Fibroblast of skin of left biceps (primary cell): Measurements from ENCODE around the gene TRIM21.
"Not testable (repeated sequence)": the region's sequence is repeated elsewhere in the genome, so short reads cannot be mapped to it uniquely, and the experiment has no call there.

Experiments used
- DNase-seq, 2 experiments: peaks; one replicate each; pipeline ENCODE4 v3.0.0-alpha.2; 2013; ENCODE audit warnings: low read depth in 2 of 2

TRIM21 gene

DNA sequence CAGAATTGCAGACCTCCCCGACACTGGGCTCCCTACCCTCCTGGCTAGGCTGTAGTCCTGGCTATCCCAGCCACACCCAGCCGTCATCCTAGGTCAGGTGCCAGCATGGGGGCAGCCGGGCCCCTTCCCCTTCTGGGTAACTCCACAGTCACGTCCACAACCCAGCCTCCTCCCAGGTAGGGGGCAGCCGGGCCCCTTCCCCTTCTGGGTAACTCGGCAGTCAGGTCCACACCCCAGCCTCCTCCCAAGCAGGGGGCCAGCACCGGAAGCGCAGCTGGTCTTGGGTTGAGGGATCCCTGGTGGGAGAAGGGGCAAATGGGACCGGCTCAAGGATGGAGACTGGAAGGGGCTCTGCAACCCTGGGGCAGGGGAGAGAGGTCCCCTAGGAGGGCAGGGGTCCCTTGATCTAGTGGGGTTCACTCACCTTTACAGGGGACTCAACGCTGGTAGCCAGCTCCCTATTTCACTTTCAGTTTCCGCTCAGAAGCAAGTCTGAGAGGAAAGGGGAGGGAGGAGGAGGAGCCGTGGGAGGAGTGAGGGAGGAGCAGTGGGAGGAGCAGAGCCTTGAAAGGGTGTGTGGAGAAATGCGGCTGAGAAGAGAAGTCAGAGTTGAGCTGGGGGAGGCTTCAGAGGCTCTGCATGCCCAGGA is at the start of gene TRIM21:
TRIM21 (minus strand) TSS at position 494 of the 649 bp plus-strand sequence. CDS start 3,293 bp downstream, outside the sequence.
- DNase-seq, result peak; percentile 28 to 33

DNA sequence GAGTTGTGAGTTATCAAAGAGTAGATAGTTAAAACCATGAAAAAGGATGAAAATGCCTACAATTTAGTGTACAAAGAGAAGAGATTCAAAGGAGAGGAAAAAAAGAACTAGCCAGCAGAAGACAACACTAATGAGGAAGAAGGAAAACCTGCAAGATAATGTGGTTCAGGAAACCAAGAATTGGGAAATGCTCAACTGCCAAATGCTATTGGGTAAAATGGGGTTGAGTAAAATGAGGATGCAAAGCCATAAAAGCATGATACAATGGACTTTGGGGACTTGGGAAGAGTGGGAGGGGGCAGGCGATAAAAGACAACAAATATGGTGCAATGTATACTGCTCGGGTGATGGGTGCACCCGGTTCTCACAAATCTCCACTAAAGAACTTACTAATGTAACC is 48.0 kb upstream of the TRIM21 start:
- DNase-seq, result no peak

DNA sequence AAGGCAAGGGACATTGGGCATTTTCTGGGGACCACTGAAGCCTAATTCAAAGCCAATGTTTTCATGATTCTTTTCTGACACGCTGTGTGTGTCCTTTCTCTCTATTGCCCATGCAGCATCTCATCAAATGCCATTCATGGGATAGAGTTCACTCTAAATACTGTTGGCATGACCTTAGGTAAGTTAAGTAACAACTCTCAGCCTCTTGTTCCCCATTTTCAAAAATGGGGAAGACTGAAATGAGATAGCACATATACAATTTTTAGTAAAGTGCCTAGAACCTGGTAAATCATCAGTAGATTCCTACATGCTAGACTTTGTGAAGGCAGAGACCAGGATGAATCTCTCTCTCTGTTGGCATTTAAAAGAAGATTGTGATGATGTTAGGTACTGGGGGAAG is 42.9 kb upstream of the TRIM21 start:
- DNase-seq, result no peak

DNA sequence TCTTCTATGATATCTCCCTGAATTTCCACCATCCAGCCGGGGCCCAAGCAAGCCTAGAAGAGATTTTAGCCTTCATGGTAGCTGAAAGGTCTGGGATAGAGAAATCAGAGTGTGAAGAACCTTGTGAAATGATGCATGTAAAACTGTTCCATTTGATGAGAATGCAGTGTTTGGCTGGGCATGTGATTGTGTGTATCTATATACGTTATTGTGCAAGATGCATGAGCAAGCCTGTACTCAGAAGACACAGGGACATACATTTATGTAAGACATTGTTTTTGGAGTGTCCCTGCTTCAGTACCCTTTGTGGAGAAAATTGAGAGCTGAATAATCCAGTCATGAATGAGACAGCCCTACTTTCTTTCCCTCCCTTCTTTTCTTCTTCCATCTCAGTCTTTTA is 40.4 kb upstream of the TRIM21 start:
- no peak for DNase-seq

DNA sequence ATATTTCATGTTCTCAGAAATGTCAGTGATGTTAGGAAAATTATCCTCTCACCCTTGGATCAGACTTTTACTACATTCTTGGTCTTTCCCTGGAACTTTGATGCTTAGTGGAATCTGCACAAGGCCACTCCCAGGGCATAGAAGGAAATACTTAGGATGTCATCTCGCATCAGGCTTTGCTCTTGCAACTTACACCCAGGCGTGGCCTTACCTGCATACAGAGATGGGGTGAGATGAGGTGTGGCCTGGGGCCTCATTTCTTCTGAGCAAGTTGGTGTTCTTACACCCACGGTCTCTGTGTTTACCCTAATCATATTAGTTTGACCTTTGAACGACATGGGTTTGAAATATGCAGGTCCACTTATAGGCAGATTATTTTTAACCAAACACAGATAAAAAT is 36.5 kb upstream of the TRIM21 start:
- no peak for DNase-seq

DNA sequence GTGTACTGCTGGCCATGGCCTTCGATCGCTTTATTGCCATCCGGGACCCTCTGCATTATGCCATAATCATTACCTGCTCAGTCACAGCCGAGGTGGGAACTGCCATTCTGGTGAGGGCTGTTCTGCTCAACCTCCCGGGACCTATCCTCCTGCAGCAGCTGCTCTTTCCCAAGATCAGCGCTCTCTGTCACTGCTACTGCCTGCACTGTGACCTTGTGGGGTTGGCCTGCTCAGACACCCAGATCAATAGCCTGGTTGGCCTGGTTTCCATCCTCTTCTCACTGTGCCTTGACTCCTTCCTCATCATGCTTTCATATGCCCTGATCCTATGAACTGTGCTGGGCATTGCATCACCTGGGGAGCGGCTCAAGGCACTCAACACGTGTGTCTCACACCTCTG is 24.9 kb upstream of the TRIM21 start:
- DNase-seq, result no peak

DNA sequence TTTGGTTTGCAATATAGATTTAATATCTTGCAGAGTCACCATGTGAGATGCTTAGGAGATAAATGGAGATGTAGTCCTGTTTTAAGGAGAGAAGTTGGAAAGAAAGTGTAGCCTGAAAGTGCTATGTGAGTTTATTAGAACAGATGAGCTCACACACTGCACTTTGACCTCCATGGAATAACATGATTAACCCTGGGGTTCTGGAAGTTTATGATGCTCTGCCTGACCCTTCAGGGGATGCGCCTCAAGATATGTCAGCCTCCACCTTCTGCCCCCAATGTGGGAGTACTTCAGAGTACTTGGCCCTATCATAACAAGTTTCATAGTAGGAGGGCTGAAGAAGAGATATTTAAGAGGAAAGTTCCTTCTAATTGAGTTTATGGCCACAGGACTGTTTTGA is 23.3 kb upstream of the TRIM21 start:
- DNase-seq, result no peak

DNA sequence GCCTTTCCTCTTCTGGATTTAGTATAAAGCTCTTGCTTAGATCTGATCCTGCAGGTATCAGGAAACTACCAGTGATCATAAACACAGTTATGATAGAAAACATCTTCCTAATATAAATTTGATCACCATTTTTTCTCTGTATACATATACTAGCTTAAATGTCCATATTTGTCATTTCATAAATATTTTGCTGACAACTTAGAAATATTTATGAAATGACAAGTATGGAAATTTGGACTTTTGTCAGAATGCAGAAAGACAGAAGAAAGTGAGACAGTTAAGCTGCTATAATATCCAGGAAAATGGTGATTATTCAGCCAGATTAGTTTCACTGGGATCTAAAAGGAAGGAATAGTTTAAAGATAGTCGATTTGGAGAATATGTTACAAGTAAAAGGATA is 22.8 kb upstream of the TRIM21 start:
- DNase-seq, result no peak

DNA sequence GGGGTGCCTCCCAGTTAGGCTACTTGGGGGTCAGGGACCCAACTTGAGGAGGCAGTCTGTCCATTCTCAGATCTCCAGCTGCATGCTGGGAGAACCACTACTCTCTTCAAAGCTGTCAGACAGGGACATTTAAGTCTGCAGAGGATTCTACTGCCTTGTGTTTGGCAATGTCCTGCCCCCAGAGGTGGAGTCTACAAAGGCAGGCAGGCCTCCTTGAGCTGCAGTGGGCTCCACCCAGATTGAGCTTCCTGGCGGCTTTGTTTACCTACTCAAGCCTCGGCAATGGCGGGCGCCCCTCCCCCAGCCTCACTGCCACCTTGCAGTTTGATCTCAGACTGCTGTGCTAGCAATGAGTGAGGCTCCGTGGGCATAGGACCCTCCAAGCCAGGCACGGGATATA is 12.7 kb upstream of the TRIM21 start:
- not testable (repeated sequence) for DNase-seq

DNA sequence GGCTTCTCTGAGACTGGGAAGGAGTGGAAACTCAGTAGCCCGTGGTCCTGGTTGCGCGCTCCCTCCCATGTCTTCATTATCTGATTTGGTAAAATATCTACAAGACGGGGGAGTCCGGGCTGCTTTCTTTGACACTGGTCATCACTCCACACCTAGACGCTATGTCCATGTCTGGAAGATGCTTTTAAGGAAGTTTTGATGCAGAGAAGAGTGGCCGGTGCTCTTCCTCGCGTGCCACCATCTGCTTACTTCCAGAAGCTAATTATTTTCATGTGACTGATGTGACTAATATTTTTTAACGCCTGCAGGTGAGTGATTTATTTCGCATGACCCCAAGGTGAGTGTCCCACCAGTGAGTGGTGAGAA is 339 bp upstream of the TRIM21 start:
- no peak for DNase-seq

DNA sequence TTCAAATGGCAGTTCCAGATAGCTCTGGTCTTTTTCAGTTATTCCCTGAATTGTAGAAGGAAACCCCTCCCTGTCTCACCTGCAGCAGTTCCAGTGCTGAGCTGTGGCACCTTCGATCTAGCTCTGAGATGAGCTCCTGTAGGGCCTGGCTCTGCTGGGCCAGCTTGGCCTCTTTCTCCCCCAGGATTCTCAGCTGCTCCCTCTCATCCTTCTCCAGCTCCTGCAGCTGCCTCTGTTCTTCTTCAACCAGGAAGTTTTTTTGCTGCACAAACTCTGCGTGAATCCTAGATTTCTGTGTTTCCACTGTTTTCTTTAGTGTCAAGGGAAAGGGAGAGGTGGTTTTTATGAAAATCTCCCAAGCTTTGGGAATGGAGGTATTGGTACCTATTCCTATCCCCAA is 5.3 kb downstream of the TRIM21 start:
- DNase-seq, result no peak

DNA sequence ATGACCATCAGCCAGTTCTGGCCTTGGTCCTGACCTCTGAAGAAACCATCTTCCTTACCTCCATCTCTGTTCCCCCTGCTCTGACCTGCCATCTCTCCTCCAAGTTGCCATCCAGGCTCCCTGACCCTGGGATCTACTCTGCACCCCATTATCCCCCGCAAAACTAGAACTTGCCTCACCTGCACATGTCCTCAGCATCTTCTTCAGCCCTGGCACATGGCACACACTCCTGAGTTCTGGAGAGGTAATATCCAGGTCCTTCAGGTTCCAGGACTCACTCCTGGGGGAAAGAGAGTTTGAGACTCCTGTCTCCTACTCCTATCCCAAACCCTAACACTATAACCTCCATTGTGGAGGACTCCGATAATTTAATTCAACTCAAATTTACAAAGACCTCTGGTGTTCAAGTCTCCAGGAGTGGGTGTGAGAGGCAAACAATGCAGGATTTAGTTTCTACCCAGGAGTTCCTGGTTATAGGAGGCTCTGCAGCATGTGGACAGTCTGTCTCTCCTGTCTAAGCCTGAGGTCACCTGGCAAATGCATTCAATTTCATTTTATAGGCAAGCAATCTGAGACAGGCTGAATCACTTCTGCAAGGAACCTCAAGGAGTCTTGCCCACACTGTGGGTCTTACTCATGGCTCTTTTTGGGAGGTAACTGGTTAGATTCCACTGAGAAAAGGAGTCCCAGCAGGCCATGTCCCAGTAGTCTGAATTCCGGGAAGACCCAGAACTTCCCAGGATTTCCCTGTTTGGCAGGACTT is 7.3 kb downstream of the TRIM21 start:
- DNase-seq, result no peak

DNA sequence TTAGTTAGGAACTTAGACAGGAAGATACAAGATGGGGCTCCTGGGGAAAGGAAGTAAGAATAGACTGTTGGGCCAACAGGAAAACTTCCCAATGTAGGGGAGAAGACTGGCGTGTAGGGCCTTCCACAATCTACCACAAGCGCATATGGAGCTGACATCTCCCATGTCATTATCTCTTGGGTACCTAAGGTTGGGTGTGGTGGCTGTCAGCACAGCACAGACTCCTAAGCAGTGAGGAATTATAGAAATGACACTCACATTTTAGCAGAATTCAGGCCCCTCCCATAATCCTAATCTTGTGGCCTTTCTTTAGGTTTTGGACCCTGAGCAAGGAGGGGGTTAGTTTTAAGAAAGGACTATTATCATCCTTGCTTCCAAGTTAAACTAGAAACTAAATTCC is 11.6 kb downstream of the TRIM21 start:
- no peak for DNase-seq

DNA sequence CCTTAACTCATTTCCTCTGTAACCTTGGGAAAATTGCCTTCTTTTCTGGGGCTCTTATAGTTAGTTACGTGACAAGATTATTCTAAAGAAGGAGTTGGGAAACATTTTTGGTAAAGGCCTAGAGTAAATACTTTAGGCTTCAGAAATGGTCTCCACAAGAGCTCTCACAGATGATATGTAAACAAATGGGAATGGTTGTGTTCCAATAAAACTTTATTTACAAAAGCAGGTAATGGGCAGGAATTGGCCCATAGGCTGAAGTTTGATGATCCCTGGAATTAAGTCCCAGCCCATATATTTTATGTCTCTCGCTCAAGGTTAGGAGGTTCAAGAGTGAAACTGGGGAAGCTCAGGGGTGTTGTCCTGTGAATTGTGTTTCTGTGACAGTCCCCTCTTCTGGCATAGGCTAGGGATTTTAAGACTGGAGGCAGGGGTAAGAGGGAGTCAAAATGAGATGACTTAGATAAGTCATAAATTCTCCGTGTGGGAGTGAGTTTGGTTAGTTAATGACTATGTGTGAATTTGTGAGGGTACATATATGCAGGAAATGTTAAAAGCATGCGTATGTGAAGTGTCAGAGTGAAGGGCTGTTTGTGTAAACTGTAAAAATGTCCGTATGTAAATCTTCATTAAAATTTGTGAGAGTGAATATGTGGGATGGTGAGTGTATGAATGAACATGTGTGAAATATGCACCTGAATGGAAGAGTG is 17.9 kb downstream of the TRIM21 start:
- no peak for DNase-seq

DNA sequence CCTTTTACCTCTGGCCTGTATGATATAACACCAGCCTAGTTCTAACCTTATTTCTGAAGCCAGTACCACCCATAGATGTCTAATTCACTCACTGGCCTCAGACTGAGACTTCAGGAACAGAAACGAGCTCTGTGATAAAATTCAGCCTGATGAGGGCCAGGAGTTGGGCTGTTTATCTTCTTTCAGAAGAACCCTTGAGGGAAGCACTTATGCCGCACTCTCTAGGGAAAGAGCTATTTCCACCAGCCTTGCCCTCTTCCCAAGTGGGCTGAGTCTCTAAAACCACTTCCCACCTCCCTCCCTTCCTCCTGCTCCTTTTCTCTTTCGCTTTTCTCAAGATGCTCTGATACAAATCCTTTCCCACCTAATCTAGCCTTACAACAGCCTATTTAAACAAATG is 23.3 kb downstream of the TRIM21 start:
- no peak for DNase-seq

DNA sequence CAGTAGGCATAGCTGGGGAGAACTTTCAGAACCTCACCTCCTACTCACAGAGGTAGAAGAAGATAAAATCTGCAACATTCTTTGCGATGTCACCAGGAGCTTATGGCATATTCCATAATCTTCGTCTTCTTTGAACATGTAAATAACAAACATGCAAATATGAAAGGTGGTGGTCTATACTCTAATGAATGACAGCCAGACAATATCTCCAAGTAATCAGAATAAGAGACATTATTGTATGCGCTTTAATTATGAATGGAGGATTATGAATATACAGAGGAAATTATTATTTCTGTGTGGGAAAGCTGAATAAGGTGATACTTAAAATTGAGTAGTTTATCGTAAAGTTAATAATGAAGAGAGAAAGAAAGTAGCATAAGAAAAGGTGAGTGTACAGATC is 25.2 kb downstream of the TRIM21 start, which contains the start of gene OR52B4:
OR52B4 (minus strand) TSS at position 101 of the 400 bp plus-strand sequence; CDS start at position 10, 91 bp downstream.
- DNase-seq, result no peak

DNA sequence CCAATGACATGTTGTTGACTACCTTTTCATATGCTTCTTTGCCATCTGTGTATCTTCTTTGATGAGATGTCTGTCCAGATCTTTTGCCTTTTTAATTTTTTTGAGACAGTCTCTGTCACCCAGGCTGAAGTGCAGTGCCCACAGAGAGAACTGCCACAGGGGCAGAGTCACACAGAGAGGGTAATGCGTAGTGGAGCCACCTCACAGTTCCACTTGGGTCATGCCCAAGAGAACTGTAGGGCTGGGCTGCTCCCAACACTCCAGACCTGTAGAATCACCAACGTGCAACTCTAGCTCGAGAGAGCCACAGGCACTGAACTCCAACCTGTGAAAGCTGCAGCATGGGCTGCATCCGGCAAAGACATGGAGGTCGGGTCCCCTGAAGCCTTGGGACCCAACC is 45.4 kb downstream of the TRIM21 start:
- DNase-seq, result not testable (repeated sequence)

DNA sequence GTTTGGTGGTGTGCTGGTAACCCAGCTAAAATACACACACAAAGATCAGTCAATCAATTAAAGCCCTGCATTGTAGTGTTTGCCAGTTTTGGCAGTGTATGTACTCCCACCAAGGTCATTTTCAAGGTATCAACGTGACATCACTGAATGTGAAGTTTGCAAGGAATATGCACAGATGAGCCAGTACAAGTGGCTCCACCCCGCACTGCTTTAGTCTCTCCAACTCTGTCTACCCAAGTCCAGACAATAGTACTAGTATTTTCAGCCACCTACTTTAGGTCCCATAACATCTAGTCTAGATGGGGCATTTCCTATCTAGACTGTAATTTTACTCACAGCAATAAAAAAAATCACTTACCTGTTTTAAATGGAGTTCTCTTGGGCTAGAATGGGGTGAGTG is 48.1 kb downstream of the TRIM21 start:
- DNase-seq, result not testable (repeated sequence)
